AG04449 (cell line): ENCODE measurements around the gene ZBTB24.
"Not testable (repeated sequence)": the region's sequence is repeated elsewhere in the genome, so short reads cannot be mapped to it uniquely, and the experiment has no call there.

ENCODE experiments used
- CTCF ChIA-PET: fragments of 350-600 bp; formaldehyde crosslinking; extraction: SDS; loops from one replicate; lab custom pipeline; 2021; ENCODE audit warnings: antibody characterized with exemption; lab: Yijun Ruan, JAX
- POLR2A ChIA-PET: fragments of 400-600, 350-600 bp; formaldehyde crosslinking; extraction: SDS; loops from one replicate; lab custom pipeline; 2020; ENCODE audit warnings: antibody characterized with exemption, inconsistent platforms; lab: Yijun Ruan, JAX
- DNase-seq: peaks from one replicate; pipeline ENCODE4 v3.0.0-alpha.2; 2010; ENCODE audit warnings: low read depth, low spot score
- H3K4me3 ChIP-seq: 2 replicates; pipeline ENCODE4 v1.5.1; 2011; ENCODE audit warnings: low read depth, mild to moderate bottlenecking, control low read depth, low read length
- TF ChIP-seq, protein P1 (sequence below): IDR thresholded peaks from one replicate; pipeline ENCODE4 v1.5.1; 2011; ENCODE audit warnings: mild to moderate bottlenecking, moderate library complexity, low read length, control low read depth, inconsistent platforms; ENCODE audit not compliant: insufficient read depth; ENCODE audit errors: missing control alignments

ZBTB24 gene

DNA sequence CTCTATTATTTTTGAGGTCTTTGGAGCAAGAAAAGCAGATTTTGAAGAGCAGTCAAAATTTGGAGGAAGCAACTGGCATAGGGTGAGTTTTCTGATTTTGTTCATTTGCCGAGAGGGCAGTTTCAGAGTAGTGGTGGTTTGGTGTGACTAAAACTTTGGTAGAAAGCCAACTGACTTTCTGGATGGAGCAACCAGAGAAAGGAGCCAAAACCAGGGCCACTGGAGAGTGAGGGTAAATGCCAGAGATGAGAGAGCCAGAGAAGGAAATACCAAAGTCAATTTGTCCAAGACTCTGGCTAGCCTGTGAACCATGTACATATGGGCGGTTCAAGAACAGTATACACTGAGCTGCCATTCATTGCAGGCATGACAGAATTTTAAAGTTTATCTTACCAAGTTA is 40.5 kb upstream of the ZBTB24 start:
- TF ChIP-seq, protein P1, sequence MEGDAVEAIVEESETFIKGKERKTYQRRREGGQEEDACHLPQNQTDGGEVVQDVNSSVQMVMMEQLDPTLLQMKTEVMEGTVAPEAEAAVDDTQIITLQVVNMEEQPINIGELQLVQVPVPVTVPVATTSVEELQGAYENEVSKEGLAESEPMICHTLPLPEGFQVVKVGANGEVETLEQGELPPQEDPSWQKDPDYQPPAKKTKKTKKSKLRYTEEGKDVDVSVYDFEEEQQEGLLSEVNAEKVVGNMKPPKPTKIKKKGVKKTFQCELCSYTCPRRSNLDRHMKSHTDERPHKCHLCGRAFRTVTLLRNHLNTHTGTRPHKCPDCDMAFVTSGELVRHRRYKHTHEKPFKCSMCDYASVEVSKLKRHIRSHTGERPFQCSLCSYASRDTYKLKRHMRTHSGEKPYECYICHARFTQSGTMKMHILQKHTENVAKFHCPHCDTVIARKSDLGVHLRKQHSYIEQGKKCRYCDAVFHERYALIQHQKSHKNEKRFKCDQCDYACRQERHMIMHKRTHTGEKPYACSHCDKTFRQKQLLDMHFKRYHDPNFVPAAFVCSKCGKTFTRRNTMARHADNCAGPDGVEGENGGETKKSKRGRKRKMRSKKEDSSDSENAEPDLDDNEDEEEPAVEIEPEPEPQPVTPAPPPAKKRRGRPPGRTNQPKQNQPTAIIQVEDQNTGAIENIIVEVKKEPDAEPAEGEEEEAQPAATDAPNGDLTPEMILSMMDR = no peak
- CTCF ChIA-PET = interaction anchor here (6.6 kb wide), 1 partner anchor 531 kb away, joined by 33 read pairs; no protein-coding TSS in a partner anchor
- no peak for DNase-seq
- H3K4me3 ChIP-seq = no peak overlapping the region
- POLR2A ChIA-PET = no interaction called here

DNA sequence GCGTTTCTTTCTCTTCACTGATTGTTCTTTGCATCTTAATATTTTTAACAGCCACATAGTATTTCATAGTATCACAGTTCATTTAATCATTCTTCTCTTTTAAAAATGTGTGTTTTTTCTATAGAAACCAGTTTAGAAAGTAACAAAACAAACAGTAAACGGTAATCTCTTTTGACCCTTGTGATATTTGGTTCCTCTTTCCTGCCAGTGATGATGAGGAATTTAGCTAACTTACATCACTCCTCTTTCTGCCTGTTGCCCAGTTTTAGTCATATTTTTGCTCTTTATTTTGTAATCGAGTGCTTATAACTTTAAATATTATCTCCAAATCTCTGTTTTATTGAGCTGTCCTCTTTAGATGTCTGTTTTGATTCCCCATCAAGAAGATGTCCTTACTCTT is 38.1 kb upstream of the ZBTB24 start:
- TF ChIP-seq, protein P1 = no peak
- CTCF ChIA-PET = interaction anchor here (2.8 kb wide), 1 partner anchor 519 kb away, joined by 10 read pairs; no protein-coding TSS in a partner anchor
- no peak overlapping the region for H3K4me3 ChIP-seq
- DNase-seq = no peak
- POLR2A ChIA-PET = no interaction called here

DNA sequence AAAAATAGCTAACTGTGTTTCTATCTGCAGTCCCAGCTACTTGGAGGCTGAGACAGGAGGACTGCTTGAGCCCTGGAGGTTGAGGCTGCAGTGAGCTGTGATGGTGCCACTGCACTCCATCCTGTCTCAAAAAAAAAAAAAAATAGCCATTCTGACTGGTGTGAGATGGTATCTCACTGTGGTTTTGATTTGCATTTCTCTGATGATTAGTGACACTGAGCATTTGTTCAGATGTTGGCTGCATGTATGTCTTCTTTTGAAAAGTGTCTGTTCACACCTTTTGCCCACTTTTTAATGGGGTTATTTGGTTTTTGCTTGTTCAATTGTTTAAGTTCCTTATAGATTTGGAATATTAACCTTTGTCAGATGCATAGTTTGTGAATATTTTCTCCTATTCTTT is 36.6 kb upstream of the ZBTB24 start:
- H3K4me3 ChIP-seq, DNase-seq, POLR2A ChIA-PET: not testable (repeated sequence)
- CTCF ChIA-PET = interaction anchor here (2.8 kb wide), 1 partner anchor 520 kb away, joined by 10 read pairs; no protein-coding TSS in a partner anchor

DNA sequence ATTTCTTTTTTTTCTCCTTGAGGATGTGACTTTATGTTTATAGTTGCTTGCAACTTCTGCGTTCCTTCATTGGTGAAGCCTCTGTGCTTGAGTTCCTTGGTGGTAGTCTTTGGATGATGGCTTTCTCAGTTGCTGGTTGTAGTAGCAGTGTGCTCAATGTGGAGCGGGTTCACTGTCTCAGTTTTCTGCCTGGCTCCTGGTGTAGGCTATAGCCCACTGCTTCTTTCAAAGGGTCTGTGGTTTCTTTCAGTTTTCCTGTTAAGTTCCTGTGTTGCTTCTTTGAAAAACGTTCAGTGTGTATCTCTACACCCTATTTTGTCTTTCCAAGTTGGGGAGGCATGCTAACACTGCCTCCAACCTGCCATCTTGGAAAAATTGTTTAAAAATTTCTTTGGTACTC is 33.9 kb upstream of the ZBTB24 start:
- CTCF ChIA-PET = no interaction called here
- POLR2A ChIA-PET = no interaction called here
- H3K4me3 ChIP-seq = no peak overlapping the region
- no peak for DNase-seq
- TF ChIP-seq, protein P1 = no peak

DNA sequence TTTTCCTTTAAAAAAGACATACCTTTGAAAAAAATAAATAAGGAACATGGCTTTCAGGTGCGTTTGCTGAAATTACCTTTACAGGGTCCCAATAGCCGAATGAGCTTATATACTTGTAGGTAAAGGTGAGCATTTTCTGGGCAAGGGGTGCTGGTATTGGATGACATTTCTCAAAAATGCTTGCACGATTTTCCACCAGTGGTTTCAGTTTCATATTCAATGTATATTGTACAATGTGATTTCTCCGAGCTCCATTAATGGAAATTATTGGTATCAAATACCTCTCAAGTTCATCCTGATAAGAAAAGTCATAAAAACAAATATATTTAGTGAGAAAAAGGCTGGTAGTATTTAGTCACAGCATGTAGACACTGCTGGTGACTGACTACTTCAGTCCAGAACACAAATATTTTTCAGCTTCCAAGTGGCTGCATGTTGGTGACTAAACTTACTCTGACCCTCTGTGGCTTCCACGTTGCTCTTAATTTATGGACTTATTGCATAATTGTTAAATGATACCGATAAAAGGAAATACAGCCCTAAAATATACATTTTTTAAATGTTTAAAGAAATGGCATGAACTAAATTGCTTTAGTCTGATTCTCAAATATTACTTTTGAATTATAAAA is 32.9 kb upstream of the ZBTB24 start:
- ChIA-PET CTCF (interaction anchor here (1.1 to 1.5 kb wide), 5 partner anchors 9 to 523 kb away, joined by 3 to 6 read pairs (median 4); no protein-coding TSS in a partner anchor), POLR2A (no interaction called here)
- TF ChIP-seq, protein P1 = no peak
- no peak overlapping the region for H3K4me3 ChIP-seq
- no peak for DNase-seq

DNA sequence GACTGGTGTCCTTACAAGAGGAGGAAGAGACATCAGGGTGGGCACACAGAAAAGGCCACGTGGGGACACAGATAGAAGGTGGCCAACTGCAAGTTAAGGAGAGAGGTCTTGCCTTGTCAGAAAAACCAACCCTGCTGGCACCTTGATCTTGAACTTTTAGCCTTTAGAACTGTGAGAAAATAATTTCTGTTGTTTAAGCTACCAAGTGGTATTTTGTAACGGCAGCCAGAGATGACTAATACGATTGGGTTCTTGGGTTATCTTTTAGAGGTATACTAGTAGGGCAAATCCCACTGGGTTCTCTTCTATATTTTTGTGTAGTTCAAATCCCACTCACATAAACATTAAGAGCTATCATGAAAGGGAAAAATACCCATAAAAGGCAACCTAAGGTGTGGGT is 31.9 kb upstream of the ZBTB24 start:
- no peak overlapping the region for H3K4me3 ChIP-seq
- ChIA-PET CTCF (interaction anchor here (1.1 to 1.5 kb wide), 5 partner anchors 9 to 524 kb away, joined by 3 to 6 read pairs (median 4); no protein-coding TSS in a partner anchor), POLR2A (no interaction called here)
- TF ChIP-seq, protein P1 = no peak
- DNase-seq = no peak
